Motor neuron (in vitro differentiated cells): ENCODE measurements around the gene REV1. TPM values are rescaled to one million over a fixed set of nuclear protein-coding genes. Genes with fewer than 3 reads are reported as not detected.
A peak's percentile ranks its signal among the peaks of the same experiment; 100 is the strongest.

Source experiments
- ATAC-seq, 8 experiments: fragments of 200-7000 bp; cut with Tn5 transposase; replicated peaks in 6 of 8; 2 replicates each; pipeline ENCODE4 v1.8.0; 2021; ENCODE audit warnings: mild to moderate bottlenecking in 8 of 8, moderate library complexity in 8 of 8
- H3K27ac ChIP-seq, 2 donors: fragments of 250-450 bp; sonication (Bioruptor Pico); 2 replicates each; pipeline ENCODE4 v1.9.0; 2021; ENCODE audit warnings: antibody characterized with exemption in 2 of 2, mild to moderate bottlenecking in 2 of 2, moderate library complexity in 1 of 2
- H3K4me1 ChIP-seq, 2 donors: fragments of 250-450 bp; sonication (Bioruptor Pico); replicated peaks in 1 of 2; 2 replicates each; pipeline ENCODE4 v1.6.1; 2021; ENCODE audit warnings: antibody characterized with exemption in 2 of 2, mild to moderate bottlenecking in 2 of 2, moderate library complexity in 1 of 2
- H3K4me3 ChIP-seq, 5 donors: fragments of 250-450 bp; sonication (Bioruptor Pico); 2 replicates each; pipeline ENCODE4 v1.9.0; 2021; ENCODE audit warnings: antibody characterized with exemption in 5 of 5, mild to moderate bottlenecking in 5 of 5, moderate library complexity in 4 of 5
- WGBS, 10 experiments: fragments of 450-650 bp; shearing (Covaris generic); methylation state at CpG; one replicate each; pipeline ENCODE4 v1.0.0; 2022; 5-methylcytosine and 5-hydroxymethylcytosine counted together
- in situ Hi-C, 9 experiments: fragments of 400-800 bp; cut with MboI; loops; one replicate each; pipeline ENCODE4 v1.15.0; 2021; ENCODE audit warnings: low sequenced_read_pairs in 9 of 9, low pct_unique_long_range_greater_than_20kb in 2 of 9; ENCODE audit not compliant: unreplicated experiment in 9 of 9
- total RNA-seq, 8 experiments: library from RNA; unstranded; fragments of 300-600 nt; gene quantifications; 2 replicates each; pipeline versions ENCODE4 v1.2.3 to v1.2.4, GENCODE V29; 2022

Gene REV1
- total RNA-seq, 8 experiments from 2014 or later: 18.8 to 66.7 (median 34.5) TPM

- no peak for ATAC-seq
- H3K27ac ChIP-seq: no peak overlapping the region
- no peaks in the 10 kb centered on the region for H3K4me1 ChIP-seq
- in situ Hi-C loops: loop anchor here in 1 of 9 experiments (25.0 kb wide), 1 partner anchor 309 kb away; the partner anchor contains the start of genes MITD1 and MRPL30
- 70 to 100% (median 85%) methylated on average over 1 to 2 of the region's 2 CpGs for WGBS, 10 experiments
- no peak overlapping the region for H3K4me3 ChIP-seq
Observed at GRCh38 chr2:99496021-99496420, 6.2 kb upstream of the REV1 start.

DNA sequence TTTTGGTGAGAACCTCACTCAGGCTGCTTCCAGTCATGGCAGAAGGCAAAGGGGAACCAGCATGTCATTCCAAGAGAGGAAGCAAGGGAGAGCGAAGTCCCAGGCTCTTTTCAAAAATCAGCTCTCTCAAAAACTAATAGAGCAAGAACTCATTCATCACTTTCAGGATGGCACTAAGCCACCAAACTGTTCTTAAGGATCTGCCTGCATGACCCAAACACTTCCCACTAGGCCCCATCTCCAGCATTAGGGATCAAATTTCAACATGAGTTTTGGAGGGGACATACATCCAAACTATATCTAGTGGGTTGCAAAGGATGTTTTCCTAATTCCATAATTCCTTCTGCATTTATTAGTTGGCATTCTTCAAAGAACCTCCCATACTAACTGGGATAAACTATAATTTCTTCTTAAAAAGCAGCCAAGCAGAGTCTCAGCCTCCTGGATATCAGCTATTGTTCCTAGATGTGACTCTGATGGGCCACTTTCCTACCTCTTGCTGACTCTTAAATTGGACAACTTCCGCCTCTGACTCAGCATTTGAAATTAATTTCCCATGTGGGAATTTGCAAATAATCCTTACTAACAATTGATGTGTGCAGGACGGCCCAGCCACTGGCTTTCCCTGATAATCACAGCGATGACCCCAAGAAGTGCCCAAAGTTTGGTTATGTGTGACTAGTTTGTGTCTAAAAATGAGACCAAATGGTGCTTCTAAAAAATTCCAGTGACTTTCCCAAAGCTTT, 5.5 kb upstream of the REV1 start:
- in situ Hi-C loops: loop anchor here in 1 of 9 experiments (25.0 kb wide), 1 partner anchor 308 kb away; the partner anchor contains the start of genes MITD1 and MRPL30
- 50 to 100% (median 85%) methylated on average over 1 to 4 of the region's 4 CpGs; no CpG with 5 or more reads in 1 of the 10 experiments for WGBS, 10 experiments
- H3K4me1 ChIP-seq: peaks cover 0 to 3% of the 10 kb centered on the region in 2 donors
- no peak overlapping the region for H3K4me3 ChIP-seq
- H3K27ac ChIP-seq: no peak overlapping the region
- no peak for ATAC-seq

DNA sequence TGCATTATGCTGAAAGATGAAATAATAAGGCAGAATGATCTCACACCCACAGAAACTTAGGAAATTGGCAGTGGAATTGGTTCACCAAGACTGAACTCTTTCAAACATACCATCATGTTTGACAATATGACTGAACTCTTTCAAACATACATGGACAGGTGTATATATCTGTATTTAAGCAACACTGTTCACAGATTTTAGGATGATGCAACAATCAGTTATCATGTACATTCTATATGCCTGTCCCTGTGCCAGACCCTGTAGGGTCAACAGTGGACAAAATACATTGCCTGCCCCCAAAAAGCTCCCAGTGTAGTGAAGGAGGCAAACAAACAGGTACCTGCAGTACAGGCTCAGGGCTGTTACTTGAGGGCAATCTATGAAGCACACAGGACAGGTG, 2.9 kb upstream of the REV1 start:
- no peak for ATAC-seq
- in situ Hi-C loops: loop anchor here in 1 of 9 experiments (25.0 kb wide), 1 partner anchor 305 kb away; the partner anchor contains the start of genes MITD1 and MRPL30
- H3K4me1 ChIP-seq: peaks cover 0 to 3% of the 10 kb centered on the region in 2 donors
- no peak overlapping the region for H3K4me3 ChIP-seq
- H3K27ac ChIP-seq: no peak overlapping the region

- H3K27ac ChIP-seq: peak overlapping the region; percentile 87 to 90
- peaks cover 0 to 8% of the 10 kb centered on the region in 2 donors for H3K4me1 ChIP-seq
- peak overlapping the region; percentile 71 to 99 (median 78) for H3K4me3 ChIP-seq
- no peak for ATAC-seq
- in situ Hi-C loops: loop anchor here in 1 of 9 experiments (25.0 kb wide), 1 partner anchor 304 kb away; the partner anchor contains the start of genes MITD1 and MRPL30
- 16 to 72% (median 43%) methylated on average over 7 to 27 of the region's 31 CpGs for WGBS, 10 experiments
Observed at GRCh38 chr2:99490623-99491461, 1.0 kb upstream of the REV1 start.

GRCh38 chr2:99489063-99489760, 605 bp downstream of the REV1 start:
- ATAC-seq: peak; percentile 43 to 63 (median 58)
- in situ Hi-C loops: loop anchor here in 1 of 9 experiments (25.0 kb wide), 1 partner anchor 302 kb away; the partner anchor contains the start of genes MITD1 and MRPL30
- 0 to 19% (median 0%) methylated on average over 4 to 33 of the region's 95 CpGs; no CpG with 5 or more reads in 2 of the 10 experiments for WGBS, 10 experiments
- Histone ChIP-seq H3K4me1 (peaks cover 6 to 8% of the 10 kb centered on the region in 2 donors), H3K4me3 (peak overlapping the region; percentile 71 to 99 (median 78)), H3K27ac (peak overlapping the region; percentile 93 to 97)

DNA sequence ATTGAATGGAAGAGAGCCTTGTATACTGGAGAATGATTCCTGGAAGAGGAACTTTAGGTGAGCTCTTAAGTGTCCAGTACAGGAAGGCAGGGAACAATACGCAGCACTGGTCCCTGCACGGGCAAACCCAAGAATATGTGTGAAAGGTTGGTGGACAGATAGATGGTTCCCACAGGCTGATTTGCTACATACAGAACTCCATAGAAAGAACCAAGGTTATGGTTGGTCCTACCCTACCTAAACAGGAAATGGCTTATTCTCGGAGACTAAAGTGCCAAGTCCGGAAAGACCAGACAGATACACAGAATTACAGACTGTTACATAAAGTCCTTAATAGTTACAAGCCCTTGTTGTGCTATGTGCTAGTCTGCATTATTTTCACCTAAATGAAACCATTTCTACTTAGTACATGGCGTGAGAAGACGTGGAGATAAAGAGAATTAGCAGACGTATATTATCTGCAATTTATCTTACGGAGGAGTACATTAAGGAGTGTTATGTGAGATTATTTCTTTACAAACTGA, 1.2 kb downstream of the REV1 start:
- Histone ChIP-seq H3K4me1 (peaks cover 6 to 8% of the 10 kb centered on the region in 2 donors), H3K4me3 (peak overlapping the region; percentile 71 to 99 (median 78)), H3K27ac (no peak overlapping the region)
- ATAC-seq: peak in 1 of 8 experiments; percentile 1
- WGBS, 10 experiments: 0 to 5% (median 0%) methylated on average over 1 to 7 of the region's 8 CpGs; no CpG with 5 or more reads in 1 of the 10 experiments
- in situ Hi-C loops: loop anchor here in 1 of 9 experiments (25.0 kb wide), 1 partner anchor 301 kb away; the partner anchor contains the start of genes MITD1 and MRPL30

GRCh38 chr2:99487906-99488305, 1.9 kb downstream of the REV1 start:
- Histone ChIP-seq H3K4me3 (peak overlapping the region in 1 of 5 donors; percentile 78), H3K27ac (no peak overlapping the region), H3K4me1 (peaks cover 6 to 8% of the 10 kb centered on the region in 2 donors)
- no peak for ATAC-seq
- WGBS, 10 experiments: 0 to 80% (median 71%) methylated on average over 1 to 3 of the region's 4 CpGs; no CpG with 5 or more reads in 5 of the 10 experiments
- in situ Hi-C loops: loop anchor here in 1 of 9 experiments (25.0 kb wide), 1 partner anchor 301 kb away; the partner anchor contains the start of genes MITD1 and MRPL30

DNA sequence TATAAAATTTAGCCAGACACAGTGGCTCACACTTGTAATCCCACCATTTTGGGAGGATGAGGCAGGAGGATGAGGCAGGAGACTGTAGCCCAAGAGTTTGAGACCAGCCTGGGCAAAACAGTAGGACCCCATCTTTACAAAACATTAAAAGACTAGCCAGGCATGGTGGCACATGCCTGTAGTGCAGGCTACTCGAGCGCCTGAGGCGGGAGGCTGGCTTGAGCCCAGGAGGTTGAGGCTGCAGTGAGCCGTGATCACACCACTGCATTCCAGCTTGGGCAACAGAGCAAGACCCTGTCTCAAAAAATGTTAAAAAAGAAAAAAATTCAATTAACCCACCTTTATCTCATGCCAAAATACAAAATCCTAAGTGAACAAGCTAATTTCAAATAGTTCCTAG, 4.0 kb downstream of the REV1 start:
- H3K4me1 ChIP-seq: peaks cover 6 to 7% of the 10 kb centered on the region in 2 donors
- in situ Hi-C loops: loop anchor here in 1 of 9 experiments (25.0 kb wide), 1 partner anchor 299 kb away; the partner anchor contains the start of genes MITD1 and MRPL30
- ATAC-seq: no peak

DNA sequence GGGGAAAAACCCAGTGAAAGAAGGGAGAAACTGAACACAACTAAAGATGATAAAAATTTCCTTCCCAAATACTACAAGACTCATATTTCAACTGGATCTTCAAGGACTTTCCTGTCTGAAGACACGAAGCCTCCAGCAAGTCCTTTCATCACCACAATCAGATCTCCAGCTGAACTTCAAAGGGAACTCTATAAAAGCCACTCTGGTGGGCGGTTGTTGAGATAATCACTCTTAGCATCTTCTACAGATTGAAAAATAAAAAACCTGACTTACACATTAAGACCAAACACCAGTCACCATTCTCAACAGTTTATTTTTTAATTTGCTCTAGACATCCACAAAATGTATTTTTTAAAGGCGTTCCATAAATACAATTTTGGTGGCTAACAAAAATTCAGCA, 4.4 kb downstream of the REV1 start:
- in situ Hi-C loops: loop anchor here in 1 of 9 experiments (25.0 kb wide), 1 partner anchor 298 kb away; the partner anchor contains the start of genes MITD1 and MRPL30
- H3K4me1 ChIP-seq: peaks cover 5 to 6% of the 10 kb centered on the region in 2 donors
- H3K4me3 ChIP-seq: no peak overlapping the region
- 0 to 80% (median 58%) methylated on average over 1 to 3 of the region's 3 CpGs for WGBS, 10 experiments
- ATAC-seq: no peak
- H3K27ac ChIP-seq: no peak overlapping the region

More for the DNA sequence above, 4.0 kb downstream of the REV1 start:
- Histone ChIP-seq H3K27ac (no peak overlapping the region), H3K4me3 (no peak overlapping the region)
- 67 to 100% (median 84%) methylated on average over 1 to 4 of the region's 4 CpGs; no CpG with 5 or more reads in 5 of the 10 experiments for WGBS, 10 experiments

- H3K4me1 ChIP-seq: peaks cover 5 to 6% of the 10 kb centered on the region in 2 donors
- in situ Hi-C loops: loop anchor here in 1 of 9 experiments (25.0 kb wide), 1 partner anchor 297 kb away; the partner anchor contains the start of genes MITD1 and MRPL30
- WGBS, 10 experiments: 31 to 100% (median 76%) methylated on average over 1 to 2 of the region's 2 CpGs; no CpG with 5 or more reads in 2 of the 10 experiments
- no peak overlapping the region for H3K27ac ChIP-seq
- no peak for ATAC-seq
- no peak overlapping the region for H3K4me3 ChIP-seq
Observed at GRCh38 chr2:99484205-99484604, 5.6 kb downstream of the REV1 start.

- Histone ChIP-seq H3K4me3 (no peak overlapping the region), H3K27ac (no peak overlapping the region), H3K4me1 (peaks cover 3 to 6% of the 10 kb centered on the region in 2 donors)
- WGBS, 10 experiments: 0 to 71% (median 56%) methylated on average over 1 of the region's 1 CpG; no CpG with 5 or more reads in 6 of the 10 experiments
- ATAC-seq: peak in 3 of 8 experiments; percentile 42 to 61 (median 52)
- in situ Hi-C loops: loop anchor here in 1 of 9 experiments (25.0 kb wide), 1 partner anchor 295 kb away; the partner anchor contains the start of genes MITD1 and MRPL30
Observed at GRCh38 chr2:99481941-99482340, 7.9 kb downstream of the REV1 start.
